GM03348 (cell line): ENCODE results near the gene OR2A2.

Source experiments
- DNase-seq: peaks from one replicate; pipeline ENCODE4 v3.0.0; 2012; ENCODE audit warnings: low spot score

The OR2A2 gene

DNA sequence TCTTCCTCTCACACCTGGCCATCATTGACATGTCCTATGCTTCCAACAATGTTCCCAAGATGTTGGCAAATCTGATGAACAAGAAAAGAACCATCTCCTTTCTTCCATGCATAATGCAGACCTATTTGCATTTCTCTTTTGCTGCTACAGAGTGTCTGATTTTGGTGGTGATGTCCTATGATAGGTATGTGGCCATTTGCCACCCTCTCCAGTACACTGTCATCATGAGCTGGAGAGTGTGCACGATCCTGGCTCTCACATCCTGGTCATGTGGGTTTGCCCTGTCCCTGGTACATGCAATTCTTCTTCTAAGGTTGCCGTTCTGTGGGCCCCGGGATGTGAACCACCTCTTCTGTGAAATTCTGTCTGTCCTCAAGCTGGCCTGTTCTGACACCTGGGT lies 32.8 kb downstream of the OR2A2 start:
- DNase-seq = no peak

DNA sequence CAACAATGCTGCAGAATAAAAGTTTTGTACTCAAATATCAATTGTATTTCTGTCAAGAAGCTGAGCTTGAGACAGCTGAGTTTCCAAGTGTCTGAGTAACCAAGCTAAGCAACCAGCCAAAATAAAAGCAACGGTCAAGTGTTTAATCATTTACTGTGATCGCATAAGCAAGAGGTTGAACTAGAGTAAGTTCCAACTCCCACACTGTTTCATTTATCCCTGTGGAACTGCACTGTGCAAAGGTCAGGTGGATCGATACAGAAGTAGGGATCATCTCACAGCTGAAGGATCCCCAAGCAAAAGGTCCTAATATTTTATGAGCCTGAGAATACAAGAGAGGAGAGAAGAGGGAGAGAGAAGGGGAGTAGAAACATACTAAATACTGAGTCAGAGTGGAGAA lies 35.0 kb downstream of the OR2A2 start:
- DNase-seq = no peak

DNA sequence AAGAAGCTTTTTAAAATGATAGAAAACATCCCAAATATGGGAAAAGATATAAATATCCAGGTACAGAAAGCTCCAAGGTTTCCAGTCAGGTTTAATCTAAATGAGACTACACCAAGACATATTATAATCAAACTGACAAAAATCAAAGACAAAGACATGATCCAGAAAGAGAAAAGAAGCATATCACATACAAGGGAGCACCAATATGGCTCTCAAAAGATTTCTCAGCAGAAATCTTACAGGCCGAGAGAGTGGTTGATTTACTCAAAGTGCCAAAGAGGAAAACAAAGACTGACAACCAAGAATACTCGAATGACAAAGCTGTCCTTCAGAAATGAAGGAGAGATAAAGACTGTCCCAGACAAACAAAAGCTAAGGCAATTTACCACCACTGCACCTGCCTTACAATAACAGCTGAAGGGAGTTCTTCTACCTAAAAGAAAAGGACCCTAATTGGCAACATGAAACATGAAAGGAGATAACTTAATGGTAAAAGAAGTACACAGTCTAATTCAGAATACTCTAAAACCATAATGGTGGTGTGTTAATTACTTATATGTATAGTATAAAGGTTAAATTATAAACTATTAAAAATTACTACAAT lies 38.9 kb downstream of the OR2A2 start:
- DNase-seq = no peak

DNA sequence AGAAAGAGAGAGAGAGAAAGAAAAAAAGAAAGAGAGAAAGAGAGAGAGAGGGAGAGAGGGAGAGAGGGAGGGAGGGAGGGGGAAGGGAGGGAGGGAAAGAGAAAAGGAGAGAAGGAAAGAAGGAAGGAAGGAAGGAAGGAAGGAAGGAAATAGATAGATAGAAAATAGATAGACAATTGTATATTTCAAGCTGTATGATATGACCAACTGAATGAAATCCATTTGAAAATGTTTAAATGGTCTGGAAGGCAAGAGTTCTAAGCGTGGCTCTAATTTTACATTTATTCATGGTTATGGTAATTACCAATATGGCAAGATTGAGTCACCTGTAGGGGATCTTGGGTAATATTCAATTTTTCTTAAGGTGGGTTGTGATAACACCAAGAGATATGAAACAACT lies 49.5 kb downstream of the OR2A2 start:
- DNase-seq = no peak
